ENCODE measurements around the gene ZMYND11. TPM values are rescaled to one million over a fixed set of nuclear protein-coding genes. Genes with fewer than 3 reads are reported as not detected.
A peak's percentile ranks its signal among the peaks of the same experiment; 100 is the strongest.
"Not testable (repeated sequence)": the region's sequence is repeated elsewhere in the genome, so short reads cannot be mapped to it uniquely, and the experiment has no call there.

ZMYND11 gene
- total RNA-seq, 2 donors from 2014 or later = 14.2 to 23.4 TPM

- Mint-ChIP-seq H3K36me3 (ENCODE audit: low read depth) (peaks cover 25% of the 10 kb centered on the region), H3K4me1 (no peaks in the 10 kb centered on the region), H3K27ac (peak overlapping the region; percentile 33), H3K9me3 (no peaks in the 10 kb centered on the region), H3K27me3 (no peaks in the 10 kb centered on the region), H3K4me3 (no peak overlapping the region)
- ATAC-seq (replicated peaks) = no peak
These were observed 97.6 kb downstream of the ZMYND11 start for GRCh38 chr10:232878-233277.

- Mint-ChIP-seq H3K27me3 (no peaks in the 10 kb centered on the region), H3K36me3 (ENCODE audit: low read depth) (peaks cover 44% of the 10 kb centered on the region), H3K4me3 (no peak overlapping the region), H3K9me3 (no peaks in the 10 kb centered on the region), H3K4me1 (no peaks in the 10 kb centered on the region), H3K27ac (no peak overlapping the region)
- ATAC-seq (replicated peaks) = no peak
These were observed 99.6 kb downstream of the ZMYND11 start for GRCh38 chr10:234708-235406.

GRCh38 chr10:235915-236314 is 100.7 kb downstream of the ZMYND11 start:
- H3K27me3 Mint-ChIP-seq = no peaks in the 10 kb centered on the region
- H3K4me1 Mint-ChIP-seq = no peaks in the 10 kb centered on the region
- no peaks in the 10 kb centered on the region for H3K9me3 Mint-ChIP-seq
- ATAC-seq (replicated peaks) = no peak
- no peak overlapping the region for H3K27ac Mint-ChIP-seq
- no peak overlapping the region for H3K4me3 Mint-ChIP-seq
- peaks cover 49% of the 10 kb centered on the region for H3K36me3 Mint-ChIP-seq (ENCODE audit: low read depth)

GRCh38 chr10:239109-239508 is 103.9 kb downstream of the ZMYND11 start:
- no peak overlapping the region for H3K27ac Mint-ChIP-seq
- H3K4me3 Mint-ChIP-seq = no peak overlapping the region
- no peaks in the 10 kb centered on the region for H3K4me1 Mint-ChIP-seq
- no peak for ATAC-seq (replicated peaks)
- H3K9me3 Mint-ChIP-seq = no peaks in the 10 kb centered on the region
- no peaks in the 10 kb centered on the region for H3K27me3 Mint-ChIP-seq
- H3K36me3 Mint-ChIP-seq (ENCODE audit: low read depth) = peaks cover 72% of the 10 kb centered on the region

- H3K4me3 Mint-ChIP-seq = no peak overlapping the region
- H3K9me3 Mint-ChIP-seq = no peaks in the 10 kb centered on the region
- H3K36me3 Mint-ChIP-seq (ENCODE audit: low read depth) = peaks cover 78% of the 10 kb centered on the region
- no peaks in the 10 kb centered on the region for H3K4me1 Mint-ChIP-seq
- no peaks in the 10 kb centered on the region for H3K27me3 Mint-ChIP-seq
- no peak for ATAC-seq (replicated peaks)
- H3K27ac Mint-ChIP-seq = no peak overlapping the region
These were observed 106.2 kb downstream of the ZMYND11 start for GRCh38 chr10:241451-241850.

GRCh38 chr10:241966-242643 is 106.8 kb downstream of the ZMYND11 start:
- H3K4me3 Mint-ChIP-seq = no peak overlapping the region
- H3K9me3 Mint-ChIP-seq = no peaks in the 10 kb centered on the region
- no peaks in the 10 kb centered on the region for H3K27me3 Mint-ChIP-seq
- H3K36me3 Mint-ChIP-seq (ENCODE audit: low read depth) = peaks cover 79% of the 10 kb centered on the region
- ATAC-seq (replicated peaks) = no peak
- H3K27ac Mint-ChIP-seq = no peak overlapping the region
- H3K4me1 Mint-ChIP-seq = no peaks in the 10 kb centered on the region

GRCh38 chr10:244227-244626 is 109.0 kb downstream of the ZMYND11 start:
- Mint-ChIP-seq H3K27me3 (no peaks in the 10 kb centered on the region), H3K4me1 (no peaks in the 10 kb centered on the region), H3K36me3 (ENCODE audit: low read depth) (peaks cover 79% of the 10 kb centered on the region), H3K9me3 (no peaks in the 10 kb centered on the region), H3K4me3 (no peak overlapping the region), H3K27ac (no peak overlapping the region)
- ATAC-seq (replicated peaks) = no peak

GRCh38 chr10:246431-246830 is 111.2 kb downstream of the ZMYND11 start:
- Mint-ChIP-seq H3K4me3 (no peak overlapping the region), H3K4me1 (no peaks in the 10 kb centered on the region), H3K27me3 (no peaks in the 10 kb centered on the region), H3K9me3 (no peaks in the 10 kb centered on the region), H3K27ac (no peak overlapping the region), H3K36me3 (ENCODE audit: low read depth) (peaks cover 84% of the 10 kb centered on the region)
- no peak for ATAC-seq (replicated peaks)

GRCh38 chr10:247480-247879 is 112.2 kb downstream of the ZMYND11 start:
- H3K27me3 Mint-ChIP-seq = no peaks in the 10 kb centered on the region

GRCh38 chr10:248307-248706 is 113.1 kb downstream of the ZMYND11 start:
- H3K36me3 Mint-ChIP-seq (ENCODE audit: low read depth) = peaks cover 81% of the 10 kb centered on the region
- no peak overlapping the region for H3K27ac Mint-ChIP-seq
- no peak overlapping the region for H3K4me3 Mint-ChIP-seq
- H3K27me3 Mint-ChIP-seq = no peaks in the 10 kb centered on the region
- no peaks in the 10 kb centered on the region for H3K9me3 Mint-ChIP-seq
- H3K4me1 Mint-ChIP-seq = no peaks in the 10 kb centered on the region
- ATAC-seq (replicated peaks) = no peak

More at GRCh38 chr10:247480-247879, 112.2 kb downstream of the ZMYND11 start:
- no peaks in the 10 kb centered on the region for H3K4me1 Mint-ChIP-seq
- no peak for ATAC-seq (replicated peaks)
- no peaks in the 10 kb centered on the region for H3K9me3 Mint-ChIP-seq
- H3K27ac Mint-ChIP-seq = no peak overlapping the region
- H3K4me3 Mint-ChIP-seq = no peak overlapping the region
- peaks cover 84% of the 10 kb centered on the region for H3K36me3 Mint-ChIP-seq (ENCODE audit: low read depth)

- no peak for ATAC-seq (replicated peaks)
- no peaks in the 10 kb centered on the region for H3K9me3 Mint-ChIP-seq
- H3K4me3 Mint-ChIP-seq = no peak overlapping the region
- no peak overlapping the region for H3K27ac Mint-ChIP-seq
- no peaks in the 10 kb centered on the region for H3K27me3 Mint-ChIP-seq
- H3K4me1 Mint-ChIP-seq = no peaks in the 10 kb centered on the region
- H3K36me3 Mint-ChIP-seq (ENCODE audit: low read depth) = peaks cover 84% of the 10 kb centered on the region
These were observed 116.8 kb downstream of the ZMYND11 start for GRCh38 chr10:251982-252582.

- Mint-ChIP-seq H3K4me3 (no peak overlapping the region), H3K27ac (no peak overlapping the region), H3K9me3 (peaks cover 4% of the 10 kb centered on the region), H3K27me3 (no peaks in the 10 kb centered on the region), H3K36me3 (ENCODE audit: low read depth) (peaks cover 2% of the 10 kb centered on the region), H3K4me1 (peaks cover 10% of the 10 kb centered on the region)
- no peak for ATAC-seq (replicated peaks)
These were observed 125.7 kb downstream of the ZMYND11 start for GRCh38 chr10:260819-261429.

GRCh38 chr10:264160-265073 is 129.2 kb downstream of the ZMYND11 start:
- Mint-ChIP-seq H3K4me3 (peak overlapping the region; percentile 22), H3K27ac (peak overlapping the region; percentile 90)
- H3K27me3 Mint-ChIP-seq; H3K4me1 Mint-ChIP-seq; H3K36me3 Mint-ChIP-seq (ENCODE audit: low read depth); H3K9me3 Mint-ChIP-seq: not testable (repeated sequence)
- ATAC-seq (replicated peaks) = peak; percentile 78

GRCh38 chr10:265074-265440 is 129.8 kb downstream of the ZMYND11 start:
- peak overlapping the region; percentile 90 for H3K27ac Mint-ChIP-seq
- peak overlapping the region; percentile 30 for H3K4me3 Mint-ChIP-seq
- not testable (repeated sequence) for H3K9me3 Mint-ChIP-seq; H3K4me1 Mint-ChIP-seq; H3K36me3 Mint-ChIP-seq (ENCODE audit: low read depth); H3K27me3 Mint-ChIP-seq
- ATAC-seq (replicated peaks) = peak; percentile 88
